K562 treated with DMSO at 1 percent for 24 hours (cell line): ENCODE results near the gene INSRR. TPM values are rescaled to one million over a fixed set of nuclear protein-coding genes. Genes with fewer than 3 reads are reported as not detected.

Source experiments
- total RNA-seq: library from RNA; unstranded; fragments of 300-600 nt; gene quantifications from 2 replicates; pipeline ENCODE4 v1.2.3, GENCODE V29; 2022; ENCODE audit warnings: low read depth; ENCODE audit not compliant: insufficient read depth

INSRR gene
- 0.45 and 0.51 TPM in 2 replicates for total RNA-seq

GRCh38 chr1:156858959-156859522 lies at the start of gene INSRR:
Gene INSRR (minus strand): TSS chr1:156859117. CDS start chr1:156858621, 496 bp downstream.

GRCh38 chr1:156893048-156893953 lies 34.4 kb upstream of the INSRR start, which contains the start of gene PEAR1:
Gene PEAR1 (plus strand): TSS chr1:156893718. CDS start chr1:156903927, 10,209 bp downstream.

GRCh38 chr1:156860628-156861423 lies 1.9 kb upstream of the INSRR start, which contains the start of gene NTRK1:
Gene NTRK1 (plus strand): TSS chr1:156860865. CDS start chr1:156860935, 70 bp downstream.

GRCh38 chr1:156816561-156817328 lies 42.2 kb downstream of the INSRR start, which contains the start of gene SH2D2A:
Gene SH2D2A (minus strand): TSS chr1:156816848. CDS start chr1:156816708, 140 bp downstream.

Other genes starting within 250 kb of the INSRR start
- 5.1 and 5.2 TPM in 2 replicates for gene HAPLN2, start 239.7 kb downstream of the INSRR start, total RNA-seq
- 0.31 and 0.39 TPM in 2 replicates for gene BCAN, start 217.0 kb downstream of the INSRR start, total RNA-seq
- gene NES, start 181.7 kb downstream of the INSRR start, total RNA-seq, result 6.8 and 7.7 TPM in 2 replicates
- gene CRABP2, start 153.5 kb downstream of the INSRR start, total RNA-seq, result 2.5 and 4.2 TPM in 2 replicates
- gene METTL25B, start 130.6 kb downstream of the INSRR start, total RNA-seq, result 72.0 and 76.3 TPM in 2 replicates
- 35.3 and 37.3 TPM in 2 replicates for gene ISG20L2, start 130.4 kb downstream of the INSRR start, total RNA-seq
- gene MRPL24, start 118.0 kb downstream of the INSRR start, total RNA-seq, result 21.1 and 32.9 TPM in 2 replicates
- gene HDGF, start 107.4 kb downstream of the INSRR start, total RNA-seq, result 155 and 157 TPM in 2 replicates
- gene PRCC, start 91.6 kb downstream of the INSRR start, total RNA-seq, result 92.3 and 97.2 TPM in 2 replicates
- gene SH2D2A, start 42.3 kb downstream of the INSRR start, total RNA-seq, result 13.8 and 17.6 TPM in 2 replicates
- gene NTRK1, start 1.7 kb upstream of the INSRR start, total RNA-seq, result 18.2 and 25.6 TPM in 2 replicates
- 4.9 and 5.1 TPM in 2 replicates for gene PEAR1, start 34.6 kb upstream of the INSRR start, total RNA-seq
- gene LRRC71, start 61.5 kb upstream of the INSRR start, total RNA-seq, result 0.32 and 0.36 TPM in 2 replicates
- gene ARHGEF11, start 186.6 kb upstream of the INSRR start, total RNA-seq, result 19.1 and 19.2 TPM in 2 replicates
- gene ETV3L, start 240.7 kb upstream of the INSRR start, total RNA-seq, result not detected in 2 replicates